ENCODE data around the gene COL5A3.

The COL5A3 gene

GRCh38 chr19:10011974-10012373 is 1.7 kb upstream of the COL5A3 start:
- DNase-seq: no peak

DNA sequence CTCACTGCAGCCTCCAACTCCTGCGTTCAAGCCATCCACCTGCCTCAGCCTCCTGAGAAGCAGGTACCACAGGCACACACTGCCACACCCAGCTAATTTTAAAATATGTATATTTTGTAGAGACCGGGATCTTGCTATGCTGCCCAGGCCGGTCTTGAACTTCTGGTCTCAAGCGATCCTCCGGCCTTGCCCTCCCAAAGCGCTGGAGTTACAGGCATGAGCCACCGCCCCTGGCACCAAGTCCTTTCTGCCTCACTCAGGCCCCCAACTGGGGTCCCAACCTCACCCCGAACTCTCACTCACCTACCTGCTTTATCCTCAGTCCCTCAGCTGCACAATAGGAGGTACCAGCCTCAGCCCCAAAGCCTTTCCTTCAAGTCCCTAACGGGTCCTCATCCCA is 635 bp upstream of the COL5A3 start:
- no peak for DNase-seq

- DNase-seq: no peak
Observed at GRCh38 chr19:10009714-10010224, 535 bp downstream of the COL5A3 start.

DNA sequence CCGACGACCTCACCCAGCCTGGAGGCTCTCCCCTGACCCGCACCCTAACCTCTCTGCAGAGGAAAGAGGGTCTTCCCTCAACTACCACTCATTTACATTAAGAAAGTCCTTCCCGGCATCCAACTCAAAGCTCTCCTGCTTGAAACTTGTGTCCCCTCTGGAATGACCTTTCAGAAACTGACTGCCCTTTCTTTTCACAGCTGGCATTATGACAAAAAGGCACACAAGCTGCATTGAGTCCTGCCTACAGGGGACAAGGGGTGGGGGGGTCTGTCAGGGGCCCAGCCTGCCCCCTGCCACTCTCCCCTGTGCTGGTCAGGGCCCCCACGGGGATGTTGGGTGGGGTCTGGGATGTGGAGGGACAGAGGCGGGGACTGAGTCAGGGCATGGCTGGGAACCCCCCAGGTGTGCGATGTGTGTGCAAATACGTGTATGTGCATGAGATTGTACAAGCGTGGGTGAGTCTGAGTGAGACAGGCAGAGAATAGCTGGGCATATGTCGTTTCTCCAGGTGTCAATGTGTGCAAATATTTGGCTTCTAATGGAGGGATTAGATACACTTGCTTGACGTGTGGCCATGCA is 2.0 kb downstream of the COL5A3 start:
- DNase-seq: no peak

DNA sequence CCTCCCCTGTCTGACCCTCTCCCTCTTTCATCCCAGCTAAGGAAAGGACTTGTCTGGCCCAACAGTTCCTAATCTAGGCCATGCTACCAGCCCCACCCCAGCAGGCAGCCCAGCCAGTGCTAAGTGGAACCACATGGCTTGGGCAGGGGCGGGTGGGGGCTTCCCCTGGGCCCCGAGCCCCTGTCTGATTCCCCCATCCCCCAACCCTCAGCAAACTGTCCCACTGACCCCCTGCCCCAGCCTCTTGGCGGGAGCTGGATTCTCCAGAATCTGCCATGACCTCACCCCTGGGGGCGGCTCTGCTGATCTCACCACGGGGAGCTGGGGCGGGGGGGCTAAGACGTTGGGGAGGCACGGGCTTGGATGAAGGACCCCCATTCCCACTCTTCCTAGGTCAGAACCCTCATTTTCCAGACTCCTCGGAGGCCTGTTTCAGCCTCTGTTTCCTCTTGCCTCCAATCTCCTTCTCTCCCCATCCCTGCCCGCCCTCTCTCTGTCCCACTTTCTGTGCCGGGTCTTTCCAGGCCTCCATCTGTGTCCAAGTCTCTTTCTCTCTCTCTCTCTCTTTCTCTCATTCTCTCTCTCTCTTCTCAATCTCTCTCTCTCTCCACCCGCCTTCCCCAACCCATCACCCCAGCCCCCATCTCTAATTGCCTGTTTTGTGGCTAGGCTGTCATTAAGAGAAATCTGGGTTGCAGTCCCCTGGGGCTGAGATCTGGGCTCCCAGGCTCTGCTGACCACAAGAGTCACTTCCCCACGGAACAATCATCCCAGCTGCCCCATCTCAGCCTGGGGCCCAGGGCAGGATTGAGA is 2.7 kb downstream of the COL5A3 start:
- DNase-seq: peak in 1 of 56 donors; percentile 5

DNA sequence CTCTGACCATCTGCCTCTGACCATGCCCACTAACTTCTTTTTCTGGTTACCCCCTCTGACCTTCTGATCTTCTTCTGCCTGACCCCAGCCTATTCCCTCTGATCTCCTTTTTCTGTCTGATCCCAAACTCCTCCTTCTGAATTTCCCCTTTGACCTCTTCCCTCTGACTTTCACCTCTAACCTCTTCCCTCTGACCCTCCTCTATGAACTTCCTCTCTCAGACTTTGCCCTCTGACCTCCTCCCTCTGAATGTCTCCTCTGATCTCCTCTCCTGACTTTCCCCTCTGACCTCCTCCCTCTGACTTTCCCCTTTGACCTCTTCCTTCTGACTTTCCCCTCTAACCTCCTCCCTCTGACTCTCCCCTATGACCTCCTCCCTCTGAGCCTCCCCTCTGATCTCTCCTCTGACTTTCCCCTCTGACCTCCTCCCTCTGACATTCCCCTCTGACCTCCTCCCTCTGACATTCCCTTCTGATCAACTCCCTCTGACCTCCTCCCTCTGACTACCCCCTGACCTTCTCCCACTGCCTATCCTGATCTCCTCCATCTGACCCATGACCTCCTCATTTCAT is 3.5 kb downstream of the COL5A3 start:
- no peak for DNase-seq

DNA sequence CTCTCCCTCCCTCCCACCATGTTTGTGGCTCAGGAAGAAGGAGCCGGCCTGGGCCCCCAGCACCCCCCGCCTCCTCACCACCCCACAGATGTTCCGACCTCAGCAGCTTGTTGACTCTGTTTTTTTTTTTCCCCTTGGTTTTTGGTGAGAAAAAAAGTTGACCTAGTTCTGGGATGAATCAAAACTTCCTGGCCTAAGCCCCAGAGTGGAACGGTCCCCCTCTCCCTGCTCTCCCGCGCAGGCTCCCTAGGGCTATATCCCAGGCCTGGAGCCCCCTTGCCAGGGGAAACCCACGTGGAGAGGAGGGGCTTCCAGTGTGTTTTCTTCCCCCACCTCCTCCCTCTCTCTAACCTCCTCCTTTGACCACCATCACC is 4.0 kb downstream of the COL5A3 start:
- peak in 6 of 56 donors; percentile 4 to 35 (median 16) for DNase-seq

DNA sequence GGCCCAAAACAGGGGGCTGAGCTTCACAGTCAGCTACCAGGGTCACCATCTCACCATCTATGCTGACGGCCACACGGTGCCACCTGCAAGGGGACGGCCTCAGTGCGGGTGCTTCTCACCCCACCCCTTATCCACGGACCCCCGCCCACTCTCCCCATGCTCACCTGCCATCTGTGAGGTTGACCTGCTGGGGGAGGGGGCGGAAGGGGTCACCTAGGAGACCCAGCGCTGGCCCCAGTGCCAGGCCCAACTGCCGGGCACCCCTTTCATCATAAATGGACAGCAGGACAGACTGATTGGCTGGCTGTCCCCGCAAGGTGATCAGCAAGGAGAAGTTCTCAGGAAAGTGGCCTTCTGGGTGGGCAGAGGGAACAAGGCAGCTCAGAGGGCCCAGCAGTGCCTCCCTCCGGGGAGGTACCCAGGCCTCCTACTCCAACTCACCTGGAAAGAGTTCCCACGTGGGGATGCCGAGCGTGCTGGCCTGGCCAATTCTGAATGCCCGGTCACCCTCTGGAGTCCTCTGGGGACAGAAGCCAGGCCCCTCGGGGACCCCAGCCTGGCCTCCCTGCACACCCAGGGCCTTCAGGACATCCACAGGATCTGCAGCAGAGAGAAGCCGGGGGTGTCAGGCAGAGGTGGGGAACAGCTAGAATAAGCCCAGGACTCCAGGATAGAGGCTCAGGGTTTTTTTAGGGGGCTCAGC is 4.5 kb downstream of the COL5A3 start:
- no peak for DNase-seq

DNA sequence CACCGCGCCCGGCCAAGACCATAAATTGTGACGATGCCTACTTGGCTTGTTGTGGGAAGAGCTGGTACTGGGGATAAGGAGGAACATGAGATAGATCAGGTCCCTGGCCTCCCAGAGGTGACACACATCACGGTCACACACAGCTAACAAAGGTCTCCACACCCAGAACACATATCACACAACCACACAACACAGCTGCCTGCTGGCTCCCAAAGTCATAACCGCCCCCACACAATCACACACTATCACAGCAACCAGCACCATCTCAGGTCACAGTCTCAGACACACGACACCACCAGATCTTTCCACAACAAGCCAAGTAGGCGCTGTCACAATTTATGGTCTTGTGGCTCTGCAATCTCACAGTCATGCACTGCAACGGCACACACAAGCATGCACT is 5.7 kb downstream of the COL5A3 start:
- no peak for DNase-seq

- DNase-seq: no peak
Observed at GRCh38 chr19:10003271-10003670, 7.0 kb downstream of the COL5A3 start.

DNA sequence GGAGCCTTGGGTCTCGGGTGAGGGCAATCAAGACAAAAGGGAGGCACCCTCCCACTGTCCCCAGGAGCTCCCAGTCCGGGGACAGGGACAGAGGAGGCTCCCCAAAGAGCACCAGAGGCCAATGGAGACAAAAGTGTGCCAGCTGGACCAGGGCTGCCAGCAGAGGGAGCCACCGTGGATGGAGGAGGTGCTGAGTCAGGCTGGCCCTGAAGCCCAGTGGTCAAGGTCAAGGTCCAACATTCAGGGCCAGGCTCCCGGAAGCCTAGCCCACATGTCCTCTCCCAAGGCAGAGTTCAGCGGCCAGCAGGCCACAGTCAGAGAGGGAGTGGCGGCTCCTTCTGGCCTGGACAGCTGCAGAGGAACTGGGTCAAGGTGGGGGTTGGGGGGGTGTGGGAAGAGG is 8.4 kb downstream of the COL5A3 start:
- DNase-seq: no peak

DNA sequence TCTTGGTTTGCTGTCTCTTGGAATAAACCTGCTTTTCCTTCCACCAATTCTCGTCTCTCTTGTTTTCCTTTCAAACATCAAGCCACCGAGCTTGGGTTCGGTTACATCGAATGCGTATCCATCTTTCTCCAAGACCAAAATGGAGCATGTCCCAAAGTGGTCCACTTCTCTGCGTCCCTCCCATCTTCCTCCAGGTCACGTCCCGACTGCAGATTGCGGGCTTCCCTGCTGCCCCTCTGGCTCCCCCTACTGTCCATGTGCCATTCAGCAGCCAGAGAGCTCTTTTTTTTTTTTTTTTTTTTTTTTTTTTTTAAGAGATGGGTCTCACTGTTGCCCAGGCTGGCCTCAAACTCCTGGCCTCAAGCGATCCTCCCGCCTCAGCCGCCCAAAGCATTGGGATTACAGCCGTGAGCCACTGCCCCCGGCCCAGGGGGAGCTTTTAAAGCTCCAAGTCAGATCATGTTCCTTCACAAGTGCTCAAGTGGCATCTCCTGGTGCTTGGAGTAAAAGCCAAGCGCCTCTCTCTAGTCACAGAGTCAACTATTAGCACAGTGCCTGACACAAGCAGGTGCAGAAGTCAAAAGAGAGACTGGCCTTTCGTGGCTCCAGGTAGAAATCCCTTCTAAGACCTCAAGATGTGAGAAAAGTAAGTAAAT is 10.0 kb downstream of the COL5A3 start:
- DNase-seq: peak in 32 of 56 donors; percentile 4 to 69 (median 30)

GRCh38 chr19:9996541-9996940 is 13.8 kb downstream of the COL5A3 start:
- DNase-seq: no peak

- DNase-seq: peak in 1 of 56 donors; percentile 22
Observed at GRCh38 chr19:9995999-9996398, 14.3 kb downstream of the COL5A3 start.

DNA sequence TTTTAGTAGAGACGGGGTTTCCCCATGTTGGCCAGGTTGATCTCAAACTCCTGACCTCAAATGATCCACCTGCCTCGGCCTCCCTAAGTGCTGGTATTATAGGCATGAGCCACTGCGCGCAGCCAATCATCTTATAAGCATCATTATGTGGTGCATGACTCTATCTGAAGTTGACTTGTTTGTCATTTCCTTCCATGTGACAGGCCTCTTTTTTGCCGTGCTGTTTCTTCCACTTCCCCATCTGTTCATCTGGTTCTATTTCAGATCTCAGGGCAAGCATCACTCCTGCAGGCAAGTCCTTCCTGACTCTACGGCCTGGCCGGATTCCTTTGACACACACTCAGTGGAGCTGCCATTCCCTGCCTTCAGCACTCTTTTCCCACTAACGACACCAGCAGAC is 15.2 kb downstream of the COL5A3 start:
- DNase-seq: peak in 8 of 56 donors; percentile 3 to 29 (median 10)

DNA sequence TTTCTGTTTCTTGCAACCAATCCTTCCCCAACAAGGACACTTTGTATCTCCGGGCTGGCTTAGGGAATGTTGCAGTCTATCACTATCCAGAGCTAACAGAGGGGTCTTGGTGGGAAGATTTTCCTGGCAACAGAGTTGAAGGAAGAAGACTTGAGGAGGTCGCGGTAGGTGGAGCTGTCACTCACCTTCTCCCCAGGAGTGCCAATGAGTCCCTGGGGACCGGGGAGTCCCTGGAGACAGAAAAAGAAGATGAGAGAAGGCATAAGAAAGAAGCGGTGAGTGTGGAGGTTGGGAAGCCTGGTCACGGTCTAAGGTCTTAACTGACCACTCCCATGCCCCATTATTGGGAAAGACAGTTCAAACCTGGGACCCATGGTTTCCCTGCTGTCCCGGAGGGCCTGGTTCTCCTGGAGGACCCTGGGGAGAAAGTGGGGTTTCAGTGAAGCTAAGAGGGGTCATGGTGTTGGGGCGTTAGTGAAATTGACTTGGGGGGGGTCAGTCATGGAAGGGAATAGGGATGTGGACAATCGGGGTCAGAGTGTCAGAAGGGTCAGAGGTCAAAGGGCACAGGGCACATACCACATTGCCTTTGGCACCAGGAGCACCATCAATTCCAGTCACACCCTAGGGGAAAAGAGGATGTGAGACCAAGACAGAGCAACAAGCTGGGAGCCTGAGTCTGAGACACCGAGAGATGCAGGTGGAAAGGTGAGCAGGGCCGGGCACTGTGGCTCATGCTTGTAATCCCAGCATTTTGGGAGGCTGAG is 18.7 kb downstream of the COL5A3 start:
- DNase-seq: no peak

DNA sequence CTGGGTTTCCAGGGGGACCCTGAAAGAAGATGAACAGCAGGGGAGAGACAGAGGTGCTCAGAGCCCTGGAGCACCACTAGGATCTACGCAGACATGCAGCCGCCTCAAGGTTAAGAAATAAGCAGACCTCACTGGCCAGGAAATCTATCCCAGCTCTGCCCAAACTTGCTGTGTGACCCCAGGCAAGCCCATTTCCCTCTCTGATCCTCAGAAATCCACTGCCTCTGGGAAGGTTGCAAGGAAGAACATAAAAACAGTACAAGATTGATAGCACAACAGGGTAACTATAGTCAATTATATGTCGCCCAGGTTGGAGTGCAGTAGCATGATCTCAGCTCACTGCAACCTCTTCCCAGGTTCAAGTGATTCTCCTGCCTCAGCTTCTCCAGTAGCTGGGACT is 20.8 kb downstream of the COL5A3 start:
- no peak for DNase-seq

GRCh38 chr19:9986787-9987281 is 23.5 kb downstream of the COL5A3 start:
- DNase-seq: peak in 44 of 56 donors; percentile 6 to 87 (median 49)

- no peak for DNase-seq
Observed at GRCh38 chr19:9981406-9982260, 28.7 kb downstream of the COL5A3 start.

Measured in amygdala (tissue), 56 donors.